Activated B cell treated with CpG ODN at 0.5 μM for 24 hours (primary cell): ENCODE data around the gene EYA3. TPM values are rescaled to one million over a fixed set of nuclear protein-coding genes. Genes with fewer than 3 reads are reported as not detected.

Experiments used
- total RNA-seq: library from RNA; stranded (reverse); gene quantifications from 2 replicates; pipeline ENCODE4 v1.2.3, GENCODE V29; 2022

The EYA3 gene
- total RNA-seq, 1 donor from 2014 or later, result 31.0 TPM

Other genes starting within 250 kb of the EYA3 start
- gene THEMIS2, start 216.1 kb downstream of the EYA3 start, total RNA-seq, result 56.1 and 78.6 TPM in 2 replicates
- 53.7 and 55.1 TPM in 2 replicates for gene RPA2, start 174.0 kb downstream of the EYA3 start, total RNA-seq
- gene SMPDL3B, start 153.6 kb downstream of the EYA3 start, total RNA-seq, result not detected in 2 replicates
- 5.1 and 6.1 TPM in 2 replicates for gene XKR8, start 128.6 kb downstream of the EYA3 start, total RNA-seq
- 2.2 and 3.6 TPM in 2 replicates for gene PTAFR, start 88.1 kb upstream of the EYA3 start, total RNA-seq
- gene DNAJC8, start 144.4 kb upstream of the EYA3 start, total RNA-seq, result 103 and 104 TPM in 2 replicates
- 87.0 and 104 TPM in 2 replicates for gene ATP5IF1, start 147.5 kb upstream of the EYA3 start, total RNA-seq
- gene SESN2, start 170.9 kb upstream of the EYA3 start, total RNA-seq, result 19.5 and 19.8 TPM in 2 replicates
- gene MED18, start 240.4 kb upstream of the EYA3 start, total RNA-seq, result 20.3 and 20.7 TPM in 2 replicates